GM18499 (cell line): ENCODE data around the gene PUS7L.

ENCODE experiments used
- ATAC-seq: cut with Tn5 transposase; IDR thresholded peaks from one replicate; pipeline ENCODE4 v1.9.1; 2021; ENCODE audit warnings: moderate number of reproducible peaks; ENCODE audit not compliant: insufficient read depth, unreplicated experiment

The PUS7L gene

DNA sequence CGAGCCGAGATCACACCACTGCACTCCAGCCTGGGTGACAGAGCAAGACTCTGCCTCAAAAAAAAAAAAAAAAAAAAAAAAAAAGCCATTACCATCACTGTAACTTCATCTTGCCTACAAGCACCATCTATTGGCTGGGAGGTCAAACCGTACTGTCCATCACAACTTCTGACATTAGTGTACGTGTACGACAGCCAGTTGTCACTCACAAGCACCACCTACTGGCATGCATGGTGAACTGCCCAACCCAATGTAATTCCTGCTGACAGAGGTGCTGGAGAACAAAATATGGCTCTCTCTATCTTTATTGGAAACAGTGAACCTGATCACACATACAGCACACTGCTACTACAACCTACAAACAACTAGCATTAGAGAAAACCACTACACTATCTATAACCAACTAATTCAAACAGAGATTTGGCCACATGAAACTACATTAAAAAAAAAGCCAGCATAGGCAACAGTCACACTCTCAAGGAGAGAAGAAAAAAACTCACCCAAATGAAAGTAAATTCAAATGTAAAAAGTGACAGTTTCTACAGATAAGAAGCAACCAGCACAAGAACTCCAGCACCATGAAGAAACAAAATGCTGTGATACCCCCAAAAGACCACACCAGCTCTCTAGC is 82.3 kb downstream of the PUS7L start:
- ATAC-seq, result peak; percentile 87

DNA sequence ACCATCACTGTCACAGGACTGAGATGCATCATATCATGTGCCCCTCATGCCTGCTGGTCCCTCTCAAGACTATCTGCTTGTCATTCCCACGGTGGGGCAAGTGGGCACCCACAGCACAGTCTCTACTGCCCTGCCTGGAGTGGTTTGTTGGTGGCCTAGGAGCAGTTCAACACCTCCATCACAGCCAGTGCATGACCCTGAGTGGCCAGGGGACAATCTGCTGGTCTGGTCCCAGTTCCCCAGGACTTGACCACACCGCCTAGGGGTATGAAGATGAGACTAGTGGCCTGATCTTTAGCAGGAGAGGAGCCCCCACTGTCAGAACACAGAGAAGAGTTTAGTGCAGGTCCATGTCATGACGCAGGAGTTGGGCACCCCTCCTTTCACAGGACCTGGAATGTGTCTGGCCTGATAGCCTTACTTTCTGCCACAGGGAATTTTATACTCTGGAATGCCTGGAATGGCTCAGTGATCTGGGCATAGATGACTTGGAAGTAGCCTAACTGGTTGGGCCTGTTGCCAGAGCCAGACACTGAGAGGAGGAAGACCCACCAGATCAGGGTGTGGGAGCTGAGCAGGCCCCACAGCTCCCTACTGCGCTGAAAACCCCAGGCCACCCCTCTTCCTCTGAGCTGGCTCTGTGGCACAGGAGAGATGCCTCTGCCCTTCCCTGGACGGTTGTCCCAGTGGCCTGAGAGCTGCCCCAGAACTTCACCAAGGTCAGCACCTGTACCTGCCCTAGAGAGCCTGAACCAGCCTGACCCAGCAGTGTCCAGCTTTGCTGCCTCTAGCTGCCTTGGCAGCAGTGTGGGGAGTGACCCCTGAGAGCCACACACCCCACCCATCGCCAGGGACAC is 83.3 kb downstream of the PUS7L start:
- no peak for ATAC-seq

DNA sequence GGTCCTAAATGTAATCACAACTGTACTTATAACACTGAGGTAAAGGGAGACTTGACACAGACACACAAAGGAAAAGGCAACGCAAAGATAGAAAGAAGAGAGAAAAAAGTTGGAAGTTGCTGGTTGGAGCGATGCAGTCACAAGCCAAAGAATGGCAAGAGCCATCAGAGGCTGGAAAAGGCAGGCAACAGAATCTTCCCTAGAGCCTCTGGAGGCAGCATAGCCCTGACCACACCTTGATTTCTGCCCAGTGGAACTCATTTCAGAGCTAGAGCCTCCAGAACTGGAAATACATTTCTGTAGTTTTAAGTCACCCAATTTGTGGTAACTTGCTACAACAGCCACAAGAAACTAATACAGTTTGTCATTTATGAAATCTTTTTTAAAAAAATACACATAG is 89.2 kb downstream of the PUS7L start:
- no peak for ATAC-seq
